ENCODE measurements around the gene SPECC1. TPM values are rescaled to one million over a fixed set of nuclear protein-coding genes. Genes with fewer than 3 reads are reported as not detected.

Gene SPECC1
- total and polyA plus RNA-seq, 2 donors (not counting 3 experiments of a cell fraction or from before 2014, with no cell fraction given), result 5.3 to 20.4 TPM

DNA sequence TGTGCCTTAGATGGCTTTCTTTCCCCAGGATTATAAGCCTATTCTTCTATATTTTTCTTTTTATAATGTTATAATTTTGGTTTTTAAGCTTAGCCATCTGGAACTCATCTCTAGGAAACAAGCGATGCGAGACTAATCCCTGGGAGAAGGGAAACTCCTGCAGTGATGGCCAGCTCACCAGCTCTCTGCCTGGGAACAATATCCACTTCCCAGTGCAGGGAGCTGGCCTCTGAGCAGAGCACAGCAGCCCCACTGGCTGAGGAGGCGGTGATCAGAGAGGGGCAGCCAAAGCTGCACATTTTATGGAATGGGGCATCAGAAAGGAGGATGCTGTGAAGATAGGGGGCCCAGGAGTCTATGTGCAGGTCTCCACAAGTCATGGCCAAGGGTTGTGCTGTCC, 274.9 kb downstream of the SPECC1 start:
- dilution Hi-C loops (cut with MboI; ENCODE audit: extremely low pct_ligation_motif_present, low sequenced_read_pairs), result no loop called here
- POLR2A ChIA-PET, result no interaction called here
- BruUV-seq (replicated peaks), result no TSS peak
- no peak for TF ChIP-seq JUN (IDR thresholded peaks at IDR 0.05; ENCODE audit: borderline replicate concordance, insufficient read depth, insufficient read length, low read depth)
- TF ChIP-seq MYC (IDR thresholded peaks at IDR 0.05; ENCODE audit: low read depth, low read length), result no peak
- TF ChIP-seq CTCF (IDR thresholded peaks at IDR 0.05; ENCODE audit: extremely low read depth in 1 of 2, insufficient read depth in 1 of 2, low read depth in 1 of 2, low read length in 2 of 2), result no peak
- TF ChIP-seq POLR2A (IDR thresholded peaks at IDR 0.05; ENCODE audit: low read depth, low read length), result no peak
- TF ChIP-seq EZH2 (IDR thresholded peaks at IDR 0.05; ENCODE audit: borderline replicate concordance, low read depth, low read length, severe bottlenecking), result no peak
- TF ChIP-seq POLR2AphosphoS5 (IDR thresholded peaks at IDR 0.05; ENCODE audit: insufficient read depth, low read depth, low read length), result no peak
- TF ChIP-seq GATA2 (IDR thresholded peaks at IDR 0.05; ENCODE audit: insufficient read depth, insufficient read length, low read depth, low read length), result no peak
- TF ChIP-seq, protein P1, sequence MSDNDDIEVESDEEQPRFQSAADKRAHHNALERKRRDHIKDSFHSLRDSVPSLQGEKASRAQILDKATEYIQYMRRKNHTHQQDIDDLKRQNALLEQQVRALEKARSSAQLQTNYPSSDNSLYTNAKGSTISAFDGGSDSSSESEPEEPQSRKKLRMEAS (IDR thresholded peaks at IDR 0.05; ENCODE audit: insufficient read depth, insufficient read length), result no peak
- no peak for TF ChIP-seq FOS (IDR thresholded peaks at IDR 0.05; ENCODE audit: borderline replicate concordance, insufficient read depth, low read length)
- Histone ChIP-seq H3K9me3 (replicated peaks; ENCODE audit: control insufficient read depth, insufficient read depth, low read length) (no peaks in the 10 kb centered on the region), H3K4me1 (ENCODE audit: control insufficient read depth, extremely low read depth, insufficient read depth, low read length) (no peaks in the 10 kb centered on the region), H3K27me3 (ENCODE audit: control insufficient read depth in 2 of 2, insufficient read depth in 2 of 2, low read length in 2 of 2) (no peaks in the 10 kb centered on the region), H3K36me3 (ENCODE audit: control insufficient read depth in 2 of 2, extremely low read depth in 1 of 2, insufficient read depth in 2 of 2, low read length in 2 of 2) (no peaks in the 10 kb centered on the region), H4K20me1 (replicated peaks; ENCODE audit: control insufficient read depth, extremely low read depth, insufficient read depth, low read length) (no peaks in the 10 kb centered on the region), H3K4me3 (replicated peaks in 1 of 3; ENCODE audit: insufficient read depth in 1 of 3, low read depth in 1 of 3, low read length in 3 of 3) (no peak overlapping the region), H3K9me1 (replicated peaks; ENCODE audit: control insufficient read depth, extremely low read depth, insufficient read depth, low read length) (no peaks in the 10 kb centered on the region), H3K9ac (replicated peaks; ENCODE audit: extremely low read depth, insufficient read depth, low read length) (no peak overlapping the region), H3K27ac (ENCODE audit: insufficient read depth, low read depth, low read length) (no peak overlapping the region), H3K4me2 (ENCODE audit: insufficient read depth, low read length) (no peak overlapping the region), H3K79me2 (ENCODE audit: control insufficient read depth, insufficient read depth, low read length) (no peaks in the 10 kb centered on the region), H2AFZ (ENCODE audit: low read depth, low read length) (no peak overlapping the region)
- FAIRE-seq (no peak), DNase-seq (ENCODE audit: low read depth, low spot score) (no peak)
- CTCF ChIA-PET, result interaction anchor here (1.1 to 1.4 kb wide), 3 partner anchors 14 to 57 kb away, joined by 3 to 6 read pairs (median 3); no protein-coding TSS in a partner anchor
- intact Hi-C loops (cut with micrococcal nuclease), result no loop called here
